Measurements from ENCODE around the gene TCF25. TPM values are rescaled to one million over a fixed set of nuclear protein-coding genes. Genes with fewer than 3 reads are reported as not detected.
A peak's percentile ranks its signal among the peaks of the same experiment; 100 is the strongest.

TCF25 gene
- total RNA-seq, 1 donor from 2014 or later, result 272 TPM

- Mint-ChIP-seq H3K27me3 (ENCODE audit: unreplicated experiment) (peaks cover 7% of the 10 kb centered on the region), H3K36me3 (ENCODE audit: unreplicated experiment) (no peaks in the 10 kb centered on the region), H3K9me3 (ENCODE audit: unreplicated experiment) (peaks cover 5% of the 10 kb centered on the region), H3K27ac (ENCODE audit: unreplicated experiment) (no peak overlapping the region), H3K4me1 (ENCODE audit: low read depth, unreplicated experiment) (peaks cover 13% of the 10 kb centered on the region), H3K4me3 (ENCODE audit: unreplicated experiment) (no peak overlapping the region)
- DNase-seq, result no peak
- TF ChIP-seq CTCF (IDR thresholded peaks at IDR 0.05; ENCODE audit: partially characterized antibody, unreplicated experiment), result no peak
Observed at GRCh38 chr16:89908236-89908635, 34.8 kb downstream of the TCF25 start.

GRCh38 chr16:89909777-89910716 lies 36.7 kb downstream of the TCF25 start:
- TF ChIP-seq CTCF (IDR thresholded peaks at IDR 0.05; ENCODE audit: partially characterized antibody, unreplicated experiment), result peak; percentile 95
- H3K36me3 Mint-ChIP-seq (ENCODE audit: unreplicated experiment), result no peaks in the 10 kb centered on the region
- peak; percentile 93 for DNase-seq
- H3K27ac Mint-ChIP-seq (ENCODE audit: unreplicated experiment), result peak overlapping the region; percentile 70
- peaks cover 12% of the 10 kb centered on the region for H3K27me3 Mint-ChIP-seq (ENCODE audit: unreplicated experiment)
- peaks cover 9% of the 10 kb centered on the region for H3K9me3 Mint-ChIP-seq (ENCODE audit: unreplicated experiment)
- peaks cover 13% of the 10 kb centered on the region for H3K4me1 Mint-ChIP-seq (ENCODE audit: low read depth, unreplicated experiment)
- peak overlapping the region; percentile 15 for H3K4me3 Mint-ChIP-seq (ENCODE audit: unreplicated experiment)

GRCh38 chr16:89910717-89911354 lies 37.4 kb downstream of the TCF25 start:
- peaks cover 10% of the 10 kb centered on the region for H3K27me3 Mint-ChIP-seq (ENCODE audit: unreplicated experiment)
- no peaks in the 10 kb centered on the region for H3K36me3 Mint-ChIP-seq (ENCODE audit: unreplicated experiment)
- DNase-seq, result no peak
- peaks cover 6% of the 10 kb centered on the region for H3K4me1 Mint-ChIP-seq (ENCODE audit: low read depth, unreplicated experiment)
- peaks cover 7% of the 10 kb centered on the region for H3K9me3 Mint-ChIP-seq (ENCODE audit: unreplicated experiment)
- no peak overlapping the region for H3K27ac Mint-ChIP-seq (ENCODE audit: unreplicated experiment)
- no peak overlapping the region for H3K4me3 Mint-ChIP-seq (ENCODE audit: unreplicated experiment)
- no peak for TF ChIP-seq CTCF (IDR thresholded peaks at IDR 0.05; ENCODE audit: partially characterized antibody, unreplicated experiment)

- Mint-ChIP-seq H3K9me3 (ENCODE audit: unreplicated experiment) (peaks cover 7% of the 10 kb centered on the region), H3K4me1 (ENCODE audit: low read depth, unreplicated experiment) (peaks cover 1% of the 10 kb centered on the region), H3K27me3 (ENCODE audit: unreplicated experiment) (peaks cover 9% of the 10 kb centered on the region), H3K27ac (ENCODE audit: unreplicated experiment) (no peak overlapping the region), H3K36me3 (ENCODE audit: unreplicated experiment) (no peaks in the 10 kb centered on the region), H3K4me3 (ENCODE audit: unreplicated experiment) (no peak overlapping the region)
- TF ChIP-seq CTCF (IDR thresholded peaks at IDR 0.05; ENCODE audit: partially characterized antibody, unreplicated experiment), result no peak
- DNase-seq, result no peak
Observed at GRCh38 chr16:89911375-89911774, 38.0 kb downstream of the TCF25 start.

- no peaks in the 10 kb centered on the region for H3K4me1 Mint-ChIP-seq (ENCODE audit: low read depth, unreplicated experiment)
- no peak for DNase-seq
- TF ChIP-seq CTCF (IDR thresholded peaks at IDR 0.05; ENCODE audit: partially characterized antibody, unreplicated experiment), result no peak
- H3K9me3 Mint-ChIP-seq (ENCODE audit: unreplicated experiment), result peaks cover 7% of the 10 kb centered on the region
- H3K27ac Mint-ChIP-seq (ENCODE audit: unreplicated experiment), result no peak overlapping the region
- H3K4me3 Mint-ChIP-seq (ENCODE audit: unreplicated experiment), result no peak overlapping the region
- H3K36me3 Mint-ChIP-seq (ENCODE audit: unreplicated experiment), result no peaks in the 10 kb centered on the region
- peaks cover 9% of the 10 kb centered on the region for H3K27me3 Mint-ChIP-seq (ENCODE audit: unreplicated experiment)
Observed at GRCh38 chr16:89912143-89912542, 38.8 kb downstream of the TCF25 start.
